HFFc6 (cell line): ENCODE measurements around the gene PCDH15. TPM values are rescaled to one million over a fixed set of nuclear protein-coding genes. Genes with fewer than 3 reads are reported as not detected.

ENCODE experiments used
- DNase-seq: peaks from one replicate; pipeline ENCODE4 v3.0.0-alpha.2; 2018
- H3K27ac Mint-ChIP-seq: 2 replicates; pipeline ENCODE4 v1.8.0; 2020; ENCODE audit warnings: mild to moderate bottlenecking, mixed read lengths
- H3K27me3 Mint-ChIP-seq: 2 replicates; pipeline ENCODE4 v1.8.0; 2021; ENCODE audit warnings: mild to moderate bottlenecking, moderate library complexity, mixed read lengths; ENCODE audit not compliant: insufficient read depth
- H3K36me3 Mint-ChIP-seq: 2 replicates; pipeline ENCODE4 v1.8.0; 2021; ENCODE audit warnings: low read depth, mixed read lengths
- H3K4me1 Mint-ChIP-seq: 2 replicates; pipeline ENCODE4 v1.8.0; 2020; ENCODE audit warnings: low read depth, mixed read lengths
- H3K4me3 Mint-ChIP-seq: 2 replicates; pipeline ENCODE4 v1.8.0; 2020; ENCODE audit warnings: mild to moderate bottlenecking, moderate library complexity, mixed read lengths
- H3K9me3 Mint-ChIP-seq: 2 replicates; pipeline ENCODE4 v1.8.0; 2020; ENCODE audit warnings: mild to moderate bottlenecking, mixed read lengths
- total RNA-seq, 6 experiments: library from RNA; stranded (reverse); fragmentation: NEBNext Ultra II Directional; extraction: Animal tissue kit (Norgen Biotek cat#: 25700); gene quantifications; 2 replicates in 1 of 6; 3 replicates in 5 of 6; pipeline ENCODE4 v1.2.3, GENCODE V29; 2021
- TF ChIP-seq, protein P1 (sequence below): fragments of 200-600 bp; sonication (generic); IDR thresholded peaks from 2 replicates; pipeline ENCODE4 v1.5.0; 2021; ENCODE audit warnings: antibody characterized with exemption, mild to moderate bottlenecking

PCDH15 gene
- total RNA-seq, 6 experiments from 2014 or later, result not detected

DNA sequence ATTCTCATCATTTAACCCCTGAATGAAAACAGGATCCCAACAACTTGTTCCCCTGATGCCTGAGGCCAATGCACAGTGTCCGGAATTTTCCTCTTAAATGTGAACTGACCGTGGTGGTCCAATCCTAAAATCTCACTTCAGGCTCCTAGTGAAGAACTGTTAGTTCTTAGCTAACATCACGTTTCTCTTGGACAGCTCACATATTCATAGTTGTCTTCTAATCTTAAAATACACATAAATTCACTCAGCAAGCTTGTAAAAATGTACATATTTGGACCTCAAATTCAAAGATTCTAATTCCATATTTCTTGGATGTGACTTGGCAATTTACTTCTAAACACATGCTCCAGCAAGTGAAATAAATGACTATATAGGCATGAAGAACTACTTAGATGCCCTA is 297.2 kb downstream of the PCDH15 start:
- no peak overlapping the region for H3K27ac Mint-ChIP-seq
- no peaks in the 10 kb centered on the region for H3K27me3 Mint-ChIP-seq
- peaks cover 30% of the 10 kb centered on the region for H3K9me3 Mint-ChIP-seq
- H3K4me1 Mint-ChIP-seq, result no peaks in the 10 kb centered on the region
- H3K36me3 Mint-ChIP-seq, result no peaks in the 10 kb centered on the region
- no peak for DNase-seq
- no peak overlapping the region for H3K4me3 Mint-ChIP-seq
- TF ChIP-seq, protein P1, sequence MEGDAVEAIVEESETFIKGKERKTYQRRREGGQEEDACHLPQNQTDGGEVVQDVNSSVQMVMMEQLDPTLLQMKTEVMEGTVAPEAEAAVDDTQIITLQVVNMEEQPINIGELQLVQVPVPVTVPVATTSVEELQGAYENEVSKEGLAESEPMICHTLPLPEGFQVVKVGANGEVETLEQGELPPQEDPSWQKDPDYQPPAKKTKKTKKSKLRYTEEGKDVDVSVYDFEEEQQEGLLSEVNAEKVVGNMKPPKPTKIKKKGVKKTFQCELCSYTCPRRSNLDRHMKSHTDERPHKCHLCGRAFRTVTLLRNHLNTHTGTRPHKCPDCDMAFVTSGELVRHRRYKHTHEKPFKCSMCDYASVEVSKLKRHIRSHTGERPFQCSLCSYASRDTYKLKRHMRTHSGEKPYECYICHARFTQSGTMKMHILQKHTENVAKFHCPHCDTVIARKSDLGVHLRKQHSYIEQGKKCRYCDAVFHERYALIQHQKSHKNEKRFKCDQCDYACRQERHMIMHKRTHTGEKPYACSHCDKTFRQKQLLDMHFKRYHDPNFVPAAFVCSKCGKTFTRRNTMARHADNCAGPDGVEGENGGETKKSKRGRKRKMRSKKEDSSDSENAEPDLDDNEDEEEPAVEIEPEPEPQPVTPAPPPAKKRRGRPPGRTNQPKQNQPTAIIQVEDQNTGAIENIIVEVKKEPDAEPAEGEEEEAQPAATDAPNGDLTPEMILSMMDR, result no peak

DNA sequence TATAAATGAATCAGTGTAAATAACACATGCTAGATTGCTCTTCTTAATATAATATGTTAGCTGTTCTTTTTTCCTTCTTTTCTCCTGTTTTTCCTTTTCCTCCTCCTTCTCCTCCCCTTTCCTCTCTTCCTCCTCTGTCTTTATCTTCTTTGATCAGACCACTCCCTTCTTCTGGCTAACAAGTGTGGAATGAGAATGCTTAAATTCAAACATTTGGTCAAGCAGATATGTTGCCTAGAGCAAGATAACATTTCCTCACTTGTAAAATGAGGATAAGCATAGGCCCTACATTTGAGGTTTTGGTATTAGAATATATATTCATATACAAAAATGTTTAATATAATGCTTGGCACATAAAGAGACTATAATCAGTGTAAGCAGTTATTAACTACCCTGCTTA is 299.1 kb downstream of the PCDH15 start:
- TF ChIP-seq, protein P1, result no peak
- Mint-ChIP-seq H3K27ac (no peak overlapping the region), H3K4me3 (no peak overlapping the region), H3K36me3 (no peaks in the 10 kb centered on the region), H3K4me1 (no peaks in the 10 kb centered on the region), H3K27me3 (no peaks in the 10 kb centered on the region), H3K9me3 (peaks cover 34% of the 10 kb centered on the region)
- no peak for DNase-seq

- Mint-ChIP-seq H3K27ac (no peak overlapping the region), H3K36me3 (no peaks in the 10 kb centered on the region), H3K4me1 (no peaks in the 10 kb centered on the region), H3K27me3 (no peaks in the 10 kb centered on the region), H3K9me3 (peaks cover 53% of the 10 kb centered on the region), H3K4me3 (no peak overlapping the region)
- TF ChIP-seq, protein P1, result no peak
- DNase-seq, result no peak
Measured at GRCh38 chr10:54496852-54497251, 304.2 kb downstream of the PCDH15 start.

DNA sequence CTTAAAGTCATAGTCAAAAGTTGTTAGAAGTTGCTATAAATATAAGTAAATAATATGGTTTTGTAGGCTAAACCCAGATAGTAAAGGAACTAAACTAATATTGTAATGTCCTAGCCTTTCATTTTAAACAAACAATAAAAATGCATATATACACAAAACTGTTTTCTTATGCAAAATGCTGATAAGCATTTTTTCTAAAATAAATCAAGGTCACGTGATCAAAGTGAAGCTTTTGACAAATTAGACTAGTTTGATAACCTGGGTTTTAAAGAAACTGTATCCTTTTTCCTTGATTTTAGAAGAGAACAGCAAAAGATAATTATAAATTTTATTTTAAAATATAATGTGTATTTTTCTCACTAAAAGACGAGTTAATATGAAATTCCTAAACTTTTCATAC is 313.3 kb downstream of the PCDH15 start:
- no peaks in the 10 kb centered on the region for H3K27me3 Mint-ChIP-seq
- H3K9me3 Mint-ChIP-seq, result peaks cover 24% of the 10 kb centered on the region
- H3K27ac Mint-ChIP-seq, result no peak overlapping the region
- no peak for DNase-seq
- H3K4me3 Mint-ChIP-seq, result no peak overlapping the region
- H3K4me1 Mint-ChIP-seq, result no peaks in the 10 kb centered on the region
- TF ChIP-seq, protein P1, result no peak
- H3K36me3 Mint-ChIP-seq, result no peaks in the 10 kb centered on the region

GRCh38 chr10:54485971-54486370 is 315.1 kb downstream of the PCDH15 start:
- no peaks in the 10 kb centered on the region for H3K4me1 Mint-ChIP-seq
- DNase-seq, result no peak
- TF ChIP-seq, protein P1, result no peak
- H3K9me3 Mint-ChIP-seq, result peaks cover 30% of the 10 kb centered on the region
- H3K27ac Mint-ChIP-seq, result no peak overlapping the region
- no peaks in the 10 kb centered on the region for H3K36me3 Mint-ChIP-seq
- H3K4me3 Mint-ChIP-seq, result no peak overlapping the region
- no peaks in the 10 kb centered on the region for H3K27me3 Mint-ChIP-seq

GRCh38 chr10:54484186-54484585 is 316.8 kb downstream of the PCDH15 start:
- peaks cover 30% of the 10 kb centered on the region for H3K9me3 Mint-ChIP-seq
- no peaks in the 10 kb centered on the region for H3K27me3 Mint-ChIP-seq
- DNase-seq, result no peak
- no peaks in the 10 kb centered on the region for H3K36me3 Mint-ChIP-seq
- H3K27ac Mint-ChIP-seq, result no peak overlapping the region
- TF ChIP-seq, protein P1, result no peak
- no peak overlapping the region for H3K4me3 Mint-ChIP-seq
- no peaks in the 10 kb centered on the region for H3K4me1 Mint-ChIP-seq
